ENCODE data around the gene NUP188.

Gene NUP188

DNA sequence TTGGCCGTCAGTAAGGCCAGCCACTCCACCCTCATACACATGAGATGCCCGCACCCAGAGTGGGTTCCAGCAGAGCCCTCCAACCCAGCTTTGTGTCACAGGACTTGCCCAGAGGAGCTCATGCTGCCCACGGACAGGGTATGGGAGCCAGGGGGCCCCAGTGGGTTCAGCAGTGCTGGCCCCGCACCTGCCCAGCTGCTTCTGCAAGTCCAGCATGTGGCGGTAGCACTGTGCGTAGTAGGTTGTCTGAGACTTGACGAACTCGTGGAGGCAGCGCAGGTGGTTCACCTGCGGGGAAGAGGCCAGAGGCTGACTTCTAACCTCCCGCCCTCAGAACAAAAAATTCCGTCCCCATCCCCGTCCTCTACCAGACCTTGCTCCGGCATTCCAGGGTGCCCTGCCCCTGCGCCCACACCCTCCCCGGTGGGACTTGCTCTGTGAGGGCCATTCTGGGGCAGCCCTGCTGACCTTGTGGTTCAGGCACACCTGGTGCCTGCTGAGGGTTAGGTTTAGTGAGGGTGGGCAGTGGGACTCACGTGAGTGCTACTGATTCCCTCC is 62.2 kb downstream of the NUP188 start:
- Histone ChIP-seq H3K9me3 (ENCODE audit: control insufficient read depth, low read length) (no peaks in the 10 kb centered on the region), H3K4me1 (ENCODE audit: control insufficient read depth, insufficient read depth, low read length) (peaks cover 9% of the 10 kb centered on the region), H3K27me3 (replicated peaks; ENCODE audit: control insufficient read depth, insufficient read depth, low read length) (no peaks in the 10 kb centered on the region), H3K36me3 (ENCODE audit: control insufficient read depth, insufficient read depth, low read length, severe bottlenecking) (peaks cover 40% of the 10 kb centered on the region), H3K4me3 (ENCODE audit: low read length) (no peak overlapping the region), H3K9ac (ENCODE audit: low read length) (no peak overlapping the region)
- no peak for DNase-seq (ENCODE audit: low read depth)

DNA sequence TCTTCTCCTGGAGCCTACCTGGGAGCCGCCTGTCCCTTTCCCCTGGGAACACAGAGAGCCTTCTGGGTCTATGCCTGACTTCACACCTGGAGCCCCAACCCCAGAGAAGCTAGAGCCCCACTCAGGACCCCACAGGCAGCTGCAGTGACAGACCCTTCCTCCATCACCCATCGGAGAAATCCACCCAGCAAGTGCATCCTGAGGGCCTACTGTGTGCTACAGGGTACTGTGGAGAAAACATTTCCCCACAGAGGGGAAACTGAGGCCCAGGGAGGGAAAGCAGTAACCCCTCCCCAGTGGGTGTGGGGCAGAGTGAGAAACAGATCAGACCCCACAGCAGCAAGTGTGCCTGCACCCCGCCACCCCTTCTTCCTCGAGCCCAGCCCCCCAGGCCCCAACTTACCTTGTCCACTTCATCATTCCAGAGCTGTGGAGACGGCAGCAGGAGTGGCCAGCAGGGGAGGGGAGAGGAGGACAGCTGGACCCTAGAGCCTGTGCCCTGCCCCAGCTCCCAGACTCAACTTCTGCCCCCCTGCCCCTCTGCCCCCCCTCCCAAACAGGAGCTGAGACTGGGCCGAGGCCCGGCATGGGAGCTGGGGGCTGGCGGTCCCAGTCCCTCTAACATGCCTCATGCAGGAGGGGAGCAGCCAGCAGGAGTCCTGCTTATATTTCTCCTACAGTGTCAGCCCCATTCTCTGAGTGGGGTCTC is 62.9 kb downstream of the NUP188 start:
- no peak for DNase-seq (ENCODE audit: low read depth)
- H3K4me3 ChIP-seq (ENCODE audit: low read length) = no peak overlapping the region
- H3K27me3 ChIP-seq (replicated peaks; ENCODE audit: control insufficient read depth, insufficient read depth, low read length) = no peaks in the 10 kb centered on the region
- H3K4me1 ChIP-seq (ENCODE audit: control insufficient read depth, insufficient read depth, low read length) = peaks cover 9% of the 10 kb centered on the region
- H3K9ac ChIP-seq (ENCODE audit: low read length) = no peak overlapping the region
- no peaks in the 10 kb centered on the region for H3K9me3 ChIP-seq (ENCODE audit: control insufficient read depth, low read length)
- H3K36me3 ChIP-seq (ENCODE audit: control insufficient read depth, insufficient read depth, low read length, severe bottlenecking) = peaks cover 33% of the 10 kb centered on the region

DNA sequence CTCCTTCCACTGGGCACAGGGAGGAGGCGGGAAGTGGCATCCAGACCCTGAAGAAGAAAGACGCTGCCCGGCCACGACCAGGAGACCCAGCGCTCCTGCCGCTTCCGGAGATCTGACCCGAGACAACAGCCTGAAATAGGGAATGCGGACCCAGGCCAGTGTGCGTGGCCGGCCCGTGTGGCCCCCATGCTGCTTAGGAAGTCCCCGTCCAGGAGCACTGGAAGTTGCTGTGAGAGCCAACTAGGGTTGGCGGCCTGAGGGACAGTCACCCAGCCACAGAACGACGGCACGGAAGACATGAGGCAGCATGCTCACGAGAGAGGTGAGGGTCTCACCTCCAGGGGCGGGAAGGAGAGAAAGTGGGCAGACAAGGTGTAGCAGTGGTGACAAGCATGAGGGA is 63.7 kb downstream of the NUP188 start:
- Histone ChIP-seq H3K9me3 (ENCODE audit: control insufficient read depth, low read length) (no peaks in the 10 kb centered on the region), H3K36me3 (ENCODE audit: control insufficient read depth, insufficient read depth, low read length, severe bottlenecking) (peaks cover 25% of the 10 kb centered on the region), H3K4me1 (ENCODE audit: control insufficient read depth, insufficient read depth, low read length) (peaks cover 9% of the 10 kb centered on the region), H3K27me3 (replicated peaks; ENCODE audit: control insufficient read depth, insufficient read depth, low read length) (no peaks in the 10 kb centered on the region), H3K9ac (ENCODE audit: low read length) (no peak overlapping the region), H3K4me3 (ENCODE audit: low read length) (no peak overlapping the region)
- no peak for DNase-seq (ENCODE audit: low read depth)

DNA sequence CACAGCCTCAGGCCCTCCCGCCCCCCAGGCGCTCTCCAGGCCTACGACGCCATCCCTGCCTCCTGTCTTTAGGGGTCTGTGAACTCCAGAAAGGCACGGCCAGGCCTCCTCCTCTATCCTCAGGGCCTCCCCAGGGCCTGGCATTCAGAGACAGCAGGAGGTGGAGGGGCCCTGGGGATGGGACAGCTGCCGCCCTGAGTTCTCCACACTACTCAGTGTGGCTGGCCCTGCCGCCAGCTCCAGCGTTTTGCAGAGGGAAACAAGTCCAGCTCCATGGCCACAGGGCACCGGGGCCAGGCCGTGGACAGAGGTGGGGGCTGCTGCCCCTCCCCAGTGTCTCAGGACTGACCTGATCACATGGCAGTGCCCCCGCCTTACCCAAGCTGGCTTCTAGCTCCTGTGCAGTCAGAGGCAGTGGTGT is 64.3 kb downstream of the NUP188 start:
- Histone ChIP-seq H3K36me3 (ENCODE audit: control insufficient read depth, insufficient read depth, low read length, severe bottlenecking) (peaks cover 21% of the 10 kb centered on the region), H3K9ac (ENCODE audit: low read length) (no peak overlapping the region), H3K9me3 (ENCODE audit: control insufficient read depth, low read length) (no peaks in the 10 kb centered on the region), H3K27me3 (replicated peaks; ENCODE audit: control insufficient read depth, insufficient read depth, low read length) (no peaks in the 10 kb centered on the region), H3K4me3 (ENCODE audit: low read length) (no peak overlapping the region), H3K4me1 (ENCODE audit: control insufficient read depth, insufficient read depth, low read length) (peaks cover 8% of the 10 kb centered on the region)
- no peak for DNase-seq (ENCODE audit: low read depth)

DNA sequence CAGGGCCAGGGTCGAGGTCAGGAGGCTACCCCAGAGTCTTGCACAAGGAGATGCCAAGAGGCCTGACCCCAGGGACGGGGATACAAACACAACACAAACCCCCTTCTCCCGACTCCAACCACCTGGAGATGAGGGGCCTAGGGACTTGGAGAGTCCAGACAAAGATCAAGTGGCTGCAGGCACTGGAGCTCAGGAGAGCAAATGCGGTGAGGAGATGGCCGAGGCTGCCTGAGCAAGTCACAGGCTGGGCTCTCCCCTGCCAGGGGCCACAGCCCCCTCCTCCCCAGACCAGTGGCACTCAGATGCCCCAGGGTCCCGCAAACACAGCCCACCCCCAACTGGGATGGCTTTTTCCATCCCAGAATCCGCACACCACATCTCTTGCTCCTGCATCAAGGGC is 64.8 kb downstream of the NUP188 start:
- Histone ChIP-seq H3K27me3 (replicated peaks; ENCODE audit: control insufficient read depth, insufficient read depth, low read length) (no peaks in the 10 kb centered on the region), H3K9ac (ENCODE audit: low read length) (no peak overlapping the region), H3K9me3 (ENCODE audit: control insufficient read depth, low read length) (no peaks in the 10 kb centered on the region), H3K4me3 (ENCODE audit: low read length) (no peak overlapping the region), H3K36me3 (ENCODE audit: control insufficient read depth, insufficient read depth, low read length, severe bottlenecking) (peaks cover 21% of the 10 kb centered on the region), H3K4me1 (ENCODE audit: control insufficient read depth, insufficient read depth, low read length) (peaks cover 2% of the 10 kb centered on the region)
- DNase-seq (ENCODE audit: low read depth) = no peak

DNA sequence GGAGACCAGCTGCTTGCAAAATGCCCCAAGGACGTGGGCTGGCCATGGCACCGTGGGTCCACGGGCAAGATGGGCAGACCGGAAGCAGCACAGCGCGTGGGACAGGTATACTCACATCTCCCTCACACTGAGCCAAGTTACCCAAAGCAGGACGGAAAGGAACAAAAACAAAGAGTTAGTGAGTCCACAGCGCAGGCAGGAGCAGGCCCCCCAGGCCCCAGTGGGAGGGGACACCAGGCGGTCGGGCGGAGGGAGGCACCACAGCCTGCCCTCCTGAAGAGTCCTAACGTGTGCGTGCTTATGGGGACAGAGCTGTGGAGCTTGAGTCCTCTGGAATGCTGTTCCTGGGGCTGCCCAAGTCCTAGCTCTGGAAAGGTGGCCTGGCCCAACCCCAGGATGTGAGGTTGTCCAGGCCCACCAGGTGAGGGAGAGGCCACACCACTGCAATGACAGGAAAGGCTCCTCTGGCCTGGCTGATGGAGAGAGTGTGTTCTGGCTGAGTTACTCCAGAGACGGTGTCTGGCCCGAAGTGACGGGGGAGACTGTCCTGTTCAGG is 65.5 kb downstream of the NUP188 start:
- no peak for DNase-seq (ENCODE audit: low read depth)
- Histone ChIP-seq H3K9ac (ENCODE audit: low read length) (no peak overlapping the region), H3K4me3 (ENCODE audit: low read length) (no peak overlapping the region), H3K36me3 (ENCODE audit: control insufficient read depth, insufficient read depth, low read length, severe bottlenecking) (peaks cover 18% of the 10 kb centered on the region), H3K27me3 (replicated peaks; ENCODE audit: control insufficient read depth, insufficient read depth, low read length) (no peaks in the 10 kb centered on the region), H3K4me1 (ENCODE audit: control insufficient read depth, insufficient read depth, low read length) (no peaks in the 10 kb centered on the region), H3K9me3 (ENCODE audit: control insufficient read depth, low read length) (no peaks in the 10 kb centered on the region)

DNA sequence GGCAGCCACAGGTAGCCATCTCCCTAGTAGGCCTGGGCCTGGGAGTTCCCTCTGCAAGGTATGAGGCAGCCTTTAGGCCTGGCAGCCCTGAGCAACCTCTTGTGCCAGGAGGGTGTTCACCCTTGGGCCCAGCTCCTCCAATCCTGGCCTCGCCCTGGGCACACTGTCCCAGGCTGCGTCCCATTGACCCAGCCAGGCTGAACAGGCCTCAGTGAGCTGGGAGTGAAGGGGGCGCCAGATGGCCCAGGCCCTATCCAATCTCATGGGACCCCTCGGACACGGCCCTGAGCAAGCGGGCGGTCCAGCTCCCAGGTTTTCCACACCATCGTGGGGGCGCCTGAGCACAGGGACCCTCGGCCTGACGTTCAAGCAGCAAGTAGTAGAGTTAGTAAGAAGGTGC is 66.2 kb downstream of the NUP188 start:
- Histone ChIP-seq H3K27me3 (replicated peaks; ENCODE audit: control insufficient read depth, insufficient read depth, low read length) (no peaks in the 10 kb centered on the region), H3K4me3 (ENCODE audit: low read length) (no peak overlapping the region), H3K4me1 (ENCODE audit: control insufficient read depth, insufficient read depth, low read length) (no peaks in the 10 kb centered on the region), H3K9ac (ENCODE audit: low read length) (no peak overlapping the region), H3K9me3 (ENCODE audit: control insufficient read depth, low read length) (no peaks in the 10 kb centered on the region), H3K36me3 (ENCODE audit: control insufficient read depth, insufficient read depth, low read length, severe bottlenecking) (peaks cover 13% of the 10 kb centered on the region)
- no peak for DNase-seq (ENCODE audit: low read depth)

DNA sequence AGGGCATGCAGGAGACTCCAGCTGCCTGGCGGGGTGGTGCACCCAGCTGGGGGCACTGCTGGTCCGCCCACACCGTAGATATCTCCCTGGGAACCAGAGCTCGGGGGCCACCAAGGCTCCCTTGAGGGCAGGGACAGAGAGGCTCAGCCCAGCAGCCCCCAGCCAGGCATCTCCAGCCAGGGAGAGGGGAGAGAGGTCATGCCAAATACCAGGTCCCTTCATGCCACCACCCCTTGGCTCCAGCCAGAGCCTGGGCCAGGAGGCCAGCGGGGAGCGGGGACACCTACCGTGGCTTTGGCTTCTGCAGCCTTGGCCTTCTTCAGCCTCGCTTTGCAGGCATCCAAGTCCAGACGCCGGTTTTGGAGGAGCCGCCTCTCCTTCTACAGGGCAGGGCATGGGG is 66.6 kb downstream of the NUP188 start:
- no peaks in the 10 kb centered on the region for H3K4me1 ChIP-seq (ENCODE audit: control insufficient read depth, insufficient read depth, low read length)
- no peaks in the 10 kb centered on the region for H3K27me3 ChIP-seq (replicated peaks; ENCODE audit: control insufficient read depth, insufficient read depth, low read length)
- H3K9me3 ChIP-seq (ENCODE audit: control insufficient read depth, low read length) = no peaks in the 10 kb centered on the region
- no peak for DNase-seq (ENCODE audit: low read depth)
- H3K9ac ChIP-seq (ENCODE audit: low read length) = no peak overlapping the region
- H3K4me3 ChIP-seq (ENCODE audit: low read length) = no peak overlapping the region
- H3K36me3 ChIP-seq (ENCODE audit: control insufficient read depth, insufficient read depth, low read length, severe bottlenecking) = peaks cover 12% of the 10 kb centered on the region

DNA sequence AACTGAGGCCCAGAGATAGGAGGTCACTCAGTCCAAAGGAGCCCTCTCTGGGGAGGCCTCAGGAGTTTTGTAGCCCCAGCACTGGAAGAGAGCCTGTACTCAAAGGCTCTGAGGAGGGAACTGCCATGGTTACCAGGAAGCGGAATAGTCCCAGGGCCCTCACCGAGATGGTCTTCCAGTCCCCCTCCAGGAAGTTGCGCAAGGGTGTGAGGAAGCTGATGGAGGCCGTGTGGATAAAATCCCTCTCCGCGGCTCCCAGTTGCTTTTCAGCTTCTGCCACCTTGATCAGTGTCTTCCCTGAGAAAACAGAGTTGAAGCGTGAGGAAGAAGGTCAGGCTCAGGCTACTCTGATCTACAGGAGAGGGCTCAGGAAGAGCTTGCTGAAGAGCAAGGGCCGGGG is 67.1 kb downstream of the NUP188 start:
- Histone ChIP-seq H3K9ac (ENCODE audit: low read length) (no peak overlapping the region), H3K36me3 (ENCODE audit: control insufficient read depth, insufficient read depth, low read length, severe bottlenecking) (peaks cover 12% of the 10 kb centered on the region), H3K9me3 (ENCODE audit: control insufficient read depth, low read length) (no peaks in the 10 kb centered on the region), H3K4me3 (ENCODE audit: low read length) (no peak overlapping the region), H3K27me3 (replicated peaks; ENCODE audit: control insufficient read depth, insufficient read depth, low read length) (no peaks in the 10 kb centered on the region), H3K4me1 (ENCODE audit: control insufficient read depth, insufficient read depth, low read length) (no peaks in the 10 kb centered on the region)
- no peak for DNase-seq (ENCODE audit: low read depth)

DNA sequence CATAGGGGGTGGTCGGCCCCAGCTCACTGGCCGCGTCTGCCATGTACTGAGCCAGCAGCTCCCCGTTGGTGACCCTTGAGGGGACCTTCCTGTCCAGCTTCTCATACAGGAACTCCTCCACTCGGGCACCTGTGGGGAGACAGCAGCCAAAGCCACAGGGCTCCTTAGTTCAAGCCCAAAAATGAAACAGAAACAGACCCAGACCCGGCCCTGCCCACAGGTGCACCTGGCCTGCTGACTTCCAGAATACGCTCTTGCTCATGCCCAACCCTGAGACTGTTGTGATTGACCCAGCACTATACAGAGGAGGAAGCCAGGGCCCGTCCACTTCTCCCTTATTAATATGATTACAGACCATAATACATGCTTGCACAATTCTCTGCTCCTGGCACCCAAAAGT is 73.6 kb downstream of the NUP188 start:
- no peak overlapping the region for H3K4me3 ChIP-seq (ENCODE audit: low read length)
- DNase-seq (ENCODE audit: low read depth) = no peak

DNA sequence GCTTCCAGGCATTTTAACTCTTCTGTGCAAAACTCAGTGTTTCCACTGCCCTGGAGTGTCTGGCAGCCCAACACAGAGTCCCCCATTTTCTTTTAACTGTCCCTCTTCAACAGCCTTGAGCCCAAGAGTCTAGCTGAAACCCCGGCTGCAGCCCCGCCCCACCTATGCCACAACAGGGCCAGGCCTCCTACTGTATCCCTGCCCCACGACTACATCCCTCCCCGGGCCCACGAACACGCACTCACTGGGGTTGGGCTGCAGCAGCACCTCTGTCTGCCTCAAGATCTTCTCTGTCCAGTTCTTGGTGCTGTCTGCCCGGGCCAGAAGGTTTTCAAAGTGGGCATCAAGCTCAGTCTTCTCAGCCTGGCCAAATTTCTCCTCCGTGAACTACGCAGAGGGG is 74.5 kb downstream of the NUP188 start:
- Histone ChIP-seq H3K4me1 (ENCODE audit: control insufficient read depth, insufficient read depth, low read length) (peaks cover 13% of the 10 kb centered on the region), H3K4me3 (ENCODE audit: low read length) (no peak overlapping the region), H3K9ac (ENCODE audit: low read length) (no peak overlapping the region), H3K27me3 (replicated peaks; ENCODE audit: control insufficient read depth, insufficient read depth, low read length) (no peaks in the 10 kb centered on the region), H3K9me3 (ENCODE audit: control insufficient read depth, low read length) (no peaks in the 10 kb centered on the region), H3K36me3 (ENCODE audit: control insufficient read depth, insufficient read depth, low read length, severe bottlenecking) (no peaks in the 10 kb centered on the region)
- DNase-seq (ENCODE audit: low read depth) = no peak

More for the DNA sequence above, 73.6 kb downstream of the NUP188 start:
- Histone ChIP-seq H3K9ac (ENCODE audit: low read length) (no peak overlapping the region), H3K4me1 (ENCODE audit: control insufficient read depth, insufficient read depth, low read length) (peaks cover 13% of the 10 kb centered on the region), H3K27me3 (replicated peaks; ENCODE audit: control insufficient read depth, insufficient read depth, low read length) (no peaks in the 10 kb centered on the region), H3K36me3 (ENCODE audit: control insufficient read depth, insufficient read depth, low read length, severe bottlenecking) (no peaks in the 10 kb centered on the region), H3K9me3 (ENCODE audit: control insufficient read depth, low read length) (no peaks in the 10 kb centered on the region)
